ENCODE results near the gene IRS1. TPM values are rescaled to one million over a fixed set of nuclear protein-coding genes. Genes with fewer than 3 reads are reported as not detected.
A peak's percentile ranks its signal among the peaks of the same experiment; 100 is the strongest.

Gene IRS1
- total and polyA plus RNA-seq, 2 experiments from 2014 or later, result 10.9 to 25.6 TPM

GRCh38 chr2:226776104-226776503 is 23.5 kb downstream of the IRS1 start:
- Histone ChIP-seq H3K9me3 (ENCODE audit: low read depth) (peaks cover 10% of the 10 kb centered on the region), H3K4me1 (ENCODE audit: insufficient read depth) (peaks cover 25% of the 10 kb centered on the region), H3K36me3 (replicated peaks; ENCODE audit: insufficient read depth, low read depth) (no peaks in the 10 kb centered on the region), H3K79me2 (peaks cover 84% of the 10 kb centered on the region), H3K9me2 (replicated peaks; ENCODE audit: insufficient read depth) (no peaks in the 10 kb centered on the region), H3K27ac (no peak overlapping the region), H4K20me1 (ENCODE audit: insufficient read depth, poor library complexity, severe bottlenecking) (no peaks in the 10 kb centered on the region), H3K27me3 (no peaks in the 10 kb centered on the region), H3K4me2 (no peak overlapping the region), H3K4me3 (no peak overlapping the region), H2AFZ (no peak overlapping the region)
- no peak for DNase-seq (ENCODE audit: low spot score)
- 97% methylated on average over 4 of the region's 4 CpGs for WGBS (ENCODE audit: low lambda C conversion rate, missing lambda C conversion rate)
- TF ChIP-seq EZH2 (IDR thresholded peaks at IDR 0.05; ENCODE audit: borderline replicate concordance), result no peak
- TF ChIP-seq CTCF (IDR thresholded peaks at IDR 0.05; ENCODE audit: poor library complexity), result no peak
- TF ChIP-seq EZH2phosphoT487 (IDR thresholded peaks at IDR 0.05; ENCODE audit: low read depth, severe bottlenecking, unreplicated experiment), result no peak

GRCh38 chr2:226775032-226775509 is 24.5 kb downstream of the IRS1 start:
- peaks cover 25% of the 10 kb centered on the region for H3K4me1 ChIP-seq (ENCODE audit: insufficient read depth)
- peaks cover 10% of the 10 kb centered on the region for H3K9me3 ChIP-seq (ENCODE audit: low read depth)
- no peak overlapping the region for H3K4me3 ChIP-seq
- TF ChIP-seq EZH2 (IDR thresholded peaks at IDR 0.05; ENCODE audit: borderline replicate concordance) (no peak), CTCF (IDR thresholded peaks at IDR 0.05; ENCODE audit: poor library complexity) (no peak), EZH2phosphoT487 (IDR thresholded peaks at IDR 0.05; ENCODE audit: low read depth, severe bottlenecking, unreplicated experiment) (no peak)
- WGBS (ENCODE audit: low lambda C conversion rate, missing lambda C conversion rate), result 99% methylated on average over 3 of the region's 3 CpGs
- H4K20me1 ChIP-seq (ENCODE audit: insufficient read depth, poor library complexity, severe bottlenecking), result no peaks in the 10 kb centered on the region
- peaks cover 83% of the 10 kb centered on the region for H3K79me2 ChIP-seq
- no peak overlapping the region for H2AFZ ChIP-seq
- H3K27ac ChIP-seq, result no peak overlapping the region
- no peak overlapping the region for H3K4me2 ChIP-seq
- no peaks in the 10 kb centered on the region for H3K9me2 ChIP-seq (replicated peaks; ENCODE audit: insufficient read depth)
- no peaks in the 10 kb centered on the region for H3K27me3 ChIP-seq
- no peak for DNase-seq (ENCODE audit: low spot score)
- no peaks in the 10 kb centered on the region for H3K36me3 ChIP-seq (replicated peaks; ENCODE audit: insufficient read depth, low read depth)

GRCh38 chr2:226773291-226773690 is 26.3 kb downstream of the IRS1 start:
- peaks cover 83% of the 10 kb centered on the region for H3K79me2 ChIP-seq
- H3K4me3 ChIP-seq, result no peak overlapping the region
- no peaks in the 10 kb centered on the region for H4K20me1 ChIP-seq (ENCODE audit: insufficient read depth, poor library complexity, severe bottlenecking)
- no peaks in the 10 kb centered on the region for H3K27me3 ChIP-seq
- peaks cover 10% of the 10 kb centered on the region for H3K9me3 ChIP-seq (ENCODE audit: low read depth)
- DNase-seq (ENCODE audit: low spot score), result no peak
- H3K27ac ChIP-seq, result peak overlapping the region; percentile 18
- no peaks in the 10 kb centered on the region for H3K36me3 ChIP-seq (replicated peaks; ENCODE audit: insufficient read depth, low read depth)
- H3K9me2 ChIP-seq (replicated peaks; ENCODE audit: insufficient read depth), result no peaks in the 10 kb centered on the region
- no peak overlapping the region for H3K4me2 ChIP-seq
- no peak overlapping the region for H2AFZ ChIP-seq
- WGBS (ENCODE audit: low lambda C conversion rate, missing lambda C conversion rate), result 61% methylated on average over 2 of the region's 2 CpGs
- H3K4me1 ChIP-seq (ENCODE audit: insufficient read depth), result peaks cover 25% of the 10 kb centered on the region
- no peak for TF ChIP-seq EZH2phosphoT487 (IDR thresholded peaks at IDR 0.05; ENCODE audit: low read depth, severe bottlenecking, unreplicated experiment)

GRCh38 chr2:226772389-226773179 is 27.0 kb downstream of the IRS1 start:
- TF ChIP-seq EZH2phosphoT487 (IDR thresholded peaks at IDR 0.05; ENCODE audit: low read depth, severe bottlenecking, unreplicated experiment), result no peak
- TF ChIP-seq CTCF (IDR thresholded peaks at IDR 0.05; ENCODE audit: poor library complexity), result no peak
- TF ChIP-seq EZH2 (IDR thresholded peaks at IDR 0.05; ENCODE audit: borderline replicate concordance), result no peak
- peaks cover 25% of the 10 kb centered on the region for H3K4me1 ChIP-seq (ENCODE audit: insufficient read depth)
- no peaks in the 10 kb centered on the region for H3K36me3 ChIP-seq (replicated peaks; ENCODE audit: insufficient read depth, low read depth)
- WGBS (ENCODE audit: low lambda C conversion rate, missing lambda C conversion rate), result 43% methylated on average over 3 of the region's 3 CpGs
- H2AFZ ChIP-seq, result no peak overlapping the region
- no peak for DNase-seq (ENCODE audit: low spot score)
- H3K79me2 ChIP-seq, result peaks cover 84% of the 10 kb centered on the region
- H3K4me2 ChIP-seq, result peak overlapping the region; percentile 10
- H3K27ac ChIP-seq, result peak overlapping the region; percentile 22
- no peaks in the 10 kb centered on the region for H3K9me2 ChIP-seq (replicated peaks; ENCODE audit: insufficient read depth)
- no peaks in the 10 kb centered on the region for H3K27me3 ChIP-seq
- H4K20me1 ChIP-seq (ENCODE audit: insufficient read depth, poor library complexity, severe bottlenecking), result no peaks in the 10 kb centered on the region
- H3K9me3 ChIP-seq (ENCODE audit: low read depth), result peaks cover 10% of the 10 kb centered on the region
- H3K4me3 ChIP-seq, result no peak overlapping the region

All from hepatocyte (in vitro differentiated cells).